Endothelial cell of umbilical vein (primary cell): ENCODE data around the gene DLGAP1.

Experiments used
- FOS ChIP-seq: IDR thresholded peaks from 2 replicates; pipeline ENCODE4 v1.6.1; 2011; ENCODE audit warnings: mild to moderate bottlenecking, low read length, moderate library complexity, borderline replicate concordance; ENCODE audit not compliant: insufficient read depth
- TF ChIP-seq, protein P1 (sequence below): IDR thresholded peaks from 2 replicates; pipeline ENCODE4 v1.6.1; 2011; ENCODE audit not compliant: insufficient read depth, insufficient read length

DNA sequence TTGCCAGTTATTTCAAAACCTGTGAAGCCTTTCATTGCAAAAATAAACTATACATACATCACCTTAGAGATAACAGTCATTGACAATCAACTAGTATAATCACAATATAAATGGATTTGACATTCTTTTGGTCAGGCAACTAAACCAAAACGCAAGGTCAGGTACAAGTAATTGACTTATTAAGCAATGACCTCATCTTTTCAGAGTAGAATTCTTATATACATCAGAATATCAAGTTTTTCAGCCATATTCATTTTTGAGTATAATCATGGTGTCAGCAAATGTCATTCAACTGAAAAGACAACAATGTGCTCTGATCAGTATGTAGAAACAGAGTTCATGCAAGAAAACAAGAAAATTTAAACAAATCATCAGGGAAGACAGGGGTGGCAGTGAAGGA lies 796.6 kb downstream of the DLGAP1 start:
- TF ChIP-seq FOS: no peak
- TF ChIP-seq, protein P1, sequence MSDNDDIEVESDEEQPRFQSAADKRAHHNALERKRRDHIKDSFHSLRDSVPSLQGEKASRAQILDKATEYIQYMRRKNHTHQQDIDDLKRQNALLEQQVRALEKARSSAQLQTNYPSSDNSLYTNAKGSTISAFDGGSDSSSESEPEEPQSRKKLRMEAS: no peak
